ENCODE measurements around the gene SMARCD3. TPM values are rescaled to one million over a fixed set of nuclear protein-coding genes. Genes with fewer than 3 reads are reported as not detected.

SMARCD3 gene
- total RNA-seq, 1 donor from 2014 or later, result 105 TPM

- H3K4me3 ChIP-seq, result no peak overlapping the region
- H3K27me3 ChIP-seq, result no peaks in the 10 kb centered on the region
- no peak for DNase-seq (ENCODE audit: low spot score in 2 of 2)
- intact Hi-C loops (cut with DNase I), result no loop called here
- TF ChIP-seq CTCF (IDR thresholded peaks at IDR 0.05), result no peak
- no peak overlapping the region for H3K27ac ChIP-seq
- no peaks in the 10 kb centered on the region for H3K4me1 ChIP-seq
- no peaks in the 10 kb centered on the region for H3K36me3 ChIP-seq
- no peaks in the 10 kb centered on the region for H3K9me3 ChIP-seq
Measured at GRCh38 chr7:151289891-151290290, 41.4 kb upstream of the SMARCD3 start.

- H3K36me3 ChIP-seq, result no peaks in the 10 kb centered on the region
- DNase-seq (ENCODE audit: low spot score in 2 of 2), result no peak
- TF ChIP-seq CTCF (IDR thresholded peaks at IDR 0.05), result no peak
- no peaks in the 10 kb centered on the region for H3K4me1 ChIP-seq
- H3K4me3 ChIP-seq, result no peak overlapping the region
- intact Hi-C loops (cut with DNase I), result no loop called here
- no peak overlapping the region for H3K27ac ChIP-seq
- H3K9me3 ChIP-seq, result no peaks in the 10 kb centered on the region
- H3K27me3 ChIP-seq, result no peaks in the 10 kb centered on the region
Measured at GRCh38 chr7:151286148-151286547, 37.7 kb upstream of the SMARCD3 start.

GRCh38 chr7:151283302-151283701 is 34.8 kb upstream of the SMARCD3 start:
- intact Hi-C loops (cut with DNase I), result no loop called here
- Histone ChIP-seq H3K9me3 (no peaks in the 10 kb centered on the region), H3K4me1 (no peaks in the 10 kb centered on the region), H3K27ac (no peak overlapping the region), H3K4me3 (no peak overlapping the region), H3K36me3 (no peaks in the 10 kb centered on the region), H3K27me3 (no peaks in the 10 kb centered on the region)
- no peak for TF ChIP-seq CTCF (IDR thresholded peaks at IDR 0.05)
- no peak for DNase-seq (ENCODE audit: low spot score in 2 of 2)

GRCh38 chr7:151282111-151282510 is 33.6 kb upstream of the SMARCD3 start:
- Histone ChIP-seq H3K4me1 (peaks cover 4 to 5% of the 10 kb centered on the region in 2 donors), H3K4me3 (no peak overlapping the region), H3K27ac (no peak overlapping the region), H3K9me3 (no peaks in the 10 kb centered on the region), H3K27me3 (no peaks in the 10 kb centered on the region), H3K36me3 (no peaks in the 10 kb centered on the region)
- no peak for DNase-seq (ENCODE audit: low spot score in 2 of 2)
- intact Hi-C loops (cut with DNase I), result no loop called here
- TF ChIP-seq CTCF (IDR thresholded peaks at IDR 0.05), result no peak

- Histone ChIP-seq H3K27me3 (no peaks in the 10 kb centered on the region), H3K27ac (no peak overlapping the region), H3K9me3 (no peaks in the 10 kb centered on the region), H3K4me1 (peaks cover 4 to 6% of the 10 kb centered on the region in 2 donors), H3K4me3 (no peak overlapping the region), H3K36me3 (no peaks in the 10 kb centered on the region)
- intact Hi-C loops (cut with DNase I), result no loop called here
- TF ChIP-seq CTCF (IDR thresholded peaks at IDR 0.05), result no peak
- no peak for DNase-seq (ENCODE audit: low spot score in 2 of 2)
Measured at GRCh38 chr7:151281686-151282085, 33.2 kb upstream of the SMARCD3 start.

GRCh38 chr7:151280388-151281019 is 32.0 kb upstream of the SMARCD3 start:
- H3K36me3 ChIP-seq, result no peaks in the 10 kb centered on the region
- intact Hi-C loops (cut with DNase I), result no loop called here
- no peak overlapping the region for H3K27ac ChIP-seq
- no peaks in the 10 kb centered on the region for H3K27me3 ChIP-seq
- DNase-seq (ENCODE audit: low spot score in 2 of 2), result no peak
- TF ChIP-seq CTCF (IDR thresholded peaks at IDR 0.05), result no peak
- no peak overlapping the region for H3K4me3 ChIP-seq
- H3K4me1 ChIP-seq, result peaks cover 6 to 10% of the 10 kb centered on the region in 2 donors
- no peaks in the 10 kb centered on the region for H3K9me3 ChIP-seq

Data from ascending aorta (tissue), 2 donors.